ENCODE measurements around the gene MAP3K1. TPM values are rescaled to one million over a fixed set of nuclear protein-coding genes. Genes with fewer than 3 reads are reported as not detected.

Gene MAP3K1
- total RNA-seq, 1 donor from 2014 or later = 28.7 TPM

DNA sequence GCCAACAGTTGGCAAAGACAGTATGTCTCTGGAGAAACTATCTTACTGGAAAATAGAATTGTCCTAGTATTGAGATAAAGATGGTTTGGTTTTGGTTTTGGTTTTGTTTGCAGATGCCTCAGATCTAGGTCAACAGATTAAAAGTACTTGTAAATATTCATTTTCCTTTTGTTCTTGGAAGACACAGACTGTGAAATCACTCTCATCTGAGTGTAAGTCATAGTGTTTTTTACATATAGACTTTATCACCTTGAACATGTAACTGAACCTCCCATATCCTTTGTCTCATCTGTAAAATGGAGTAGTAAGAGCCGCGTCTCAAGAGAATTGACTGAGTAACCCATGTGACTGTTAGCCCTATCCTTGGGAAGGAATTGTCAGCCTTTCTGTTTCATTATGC, 34.3 kb downstream of the MAP3K1 start:
- no peak for TF ChIP-seq CTCF (IDR thresholded peaks at IDR 0.05)
- Histone ChIP-seq H3K36me3 (no peaks in the 10 kb centered on the region), H3K9me3 (no peaks in the 10 kb centered on the region), H3K4me3 (no peak overlapping the region), H3K27ac (no peak overlapping the region), H3K4me1 (peaks cover 79% of the 10 kb centered on the region), H3K27me3 (ENCODE audit: low read depth) (no peaks in the 10 kb centered on the region)
- intact Hi-C loops (cut with DNase I) = no loop called here
- DNase-seq (no peak), ATAC-seq (no peak)

DNA sequence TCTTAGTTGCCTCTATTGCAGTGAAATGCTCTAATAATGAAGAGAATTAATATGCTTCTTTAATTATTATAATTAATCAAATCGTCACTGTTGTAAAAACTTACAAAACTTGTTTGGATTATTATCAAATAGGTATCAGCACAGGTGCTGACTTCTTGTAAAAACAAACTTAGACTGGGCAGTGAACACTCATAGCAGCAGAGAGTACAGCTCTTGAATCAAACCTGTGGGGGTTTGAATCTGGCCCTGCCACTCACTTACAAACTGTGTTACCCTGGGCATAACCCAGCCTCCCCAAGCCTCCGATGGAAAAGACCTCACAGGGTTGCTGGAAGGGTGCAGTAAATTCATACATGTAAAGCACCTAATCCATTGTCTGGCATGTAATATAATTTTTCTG, 35.1 kb downstream of the MAP3K1 start:
- Histone ChIP-seq H3K4me1 (peaks cover 79% of the 10 kb centered on the region), H3K27me3 (ENCODE audit: low read depth) (no peaks in the 10 kb centered on the region), H3K9me3 (no peaks in the 10 kb centered on the region), H3K4me3 (no peak overlapping the region), H3K27ac (no peak overlapping the region), H3K36me3 (no peaks in the 10 kb centered on the region)
- intact Hi-C loops (cut with DNase I) = no loop called here
- no peak for DNase-seq
- ATAC-seq = no peak
- no peak for TF ChIP-seq CTCF (IDR thresholded peaks at IDR 0.05)

- TF ChIP-seq CTCF (IDR thresholded peaks at IDR 0.05) = no peak
- DNase-seq (no peak), ATAC-seq (peak; percentile 68 to 84)
- intact Hi-C loops (cut with DNase I) = no loop called here
- Histone ChIP-seq H3K27ac (no peak overlapping the region), H3K27me3 (ENCODE audit: low read depth) (no peaks in the 10 kb centered on the region), H3K4me3 (no peak overlapping the region), H3K4me1 (peaks cover 82% of the 10 kb centered on the region), H3K36me3 (no peaks in the 10 kb centered on the region), H3K9me3 (no peaks in the 10 kb centered on the region)
Measured at GRCh38 chr5:56851258-56851941, 36.1 kb downstream of the MAP3K1 start.

GRCh38 chr5:56852228-56853000, 37.1 kb downstream of the MAP3K1 start:
- H3K36me3 ChIP-seq = peaks cover 5% of the 10 kb centered on the region
- DNase-seq = no peak
- TF ChIP-seq CTCF (IDR thresholded peaks at IDR 0.05) = no peak
- no peak overlapping the region for H3K27ac ChIP-seq
- no peaks in the 10 kb centered on the region for H3K9me3 ChIP-seq
- H3K27me3 ChIP-seq (ENCODE audit: low read depth) = no peaks in the 10 kb centered on the region
- intact Hi-C loops (cut with DNase I) = no loop called here
- no peak for ATAC-seq
- H3K4me3 ChIP-seq = no peak overlapping the region
- peaks cover 89% of the 10 kb centered on the region for H3K4me1 ChIP-seq

DNA sequence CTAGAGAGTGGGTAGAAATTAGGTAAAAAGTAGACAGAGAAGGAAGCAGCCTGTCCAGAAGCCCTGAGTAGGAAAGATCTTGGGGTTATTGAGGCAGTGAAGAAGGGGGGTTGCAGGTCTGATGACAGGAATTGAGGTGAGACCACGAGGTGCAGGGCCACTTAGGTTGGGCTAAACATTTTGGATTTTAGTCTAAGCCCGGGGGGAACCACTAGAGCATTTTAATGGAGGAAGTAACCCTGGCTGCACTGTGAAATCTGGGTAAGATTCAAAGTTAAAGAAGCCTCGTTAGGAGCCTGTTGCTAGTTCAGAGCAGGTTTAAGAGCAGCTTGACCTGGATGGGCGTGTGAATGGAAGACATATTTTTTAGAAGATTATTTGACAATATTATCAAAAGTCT, 38.3 kb downstream of the MAP3K1 start:
- Histone ChIP-seq H3K27me3 (ENCODE audit: low read depth) (no peaks in the 10 kb centered on the region), H3K4me3 (no peak overlapping the region), H3K4me1 (peaks cover 79% of the 10 kb centered on the region), H3K36me3 (peaks cover 11% of the 10 kb centered on the region), H3K9me3 (no peaks in the 10 kb centered on the region), H3K27ac (no peak overlapping the region)
- intact Hi-C loops (cut with DNase I) = no loop called here
- TF ChIP-seq CTCF (IDR thresholded peaks at IDR 0.05) = no peak
- DNase-seq (no peak), ATAC-seq (no peak)

All from lower lobe of right lung (tissue), 2 donors.